HUDEP-2 (cell line): ENCODE measurements around the gene SRGAP2C.
"Not testable (repeated sequence)": the region's sequence is repeated elsewhere in the genome, so short reads cannot be mapped to it uniquely, and the experiment has no call there.

ENCODE experiments used
- DNase-seq, 76 experiments: peaks; one replicate each; lab custom pipeline; 2025; ENCODE audit not compliant: unreplicated experiment in 76 of 76; lab: John Stamatoyannopoulos, UW

The SRGAP2C gene

GRCh38 chr1:121321660-121322059 lies 136.9 kb downstream of the SRGAP2C start:
- not testable (repeated sequence) for DNase-seq

- not testable (repeated sequence) for DNase-seq
Measured at GRCh38 chr1:121324726-121325125, 140.0 kb downstream of the SRGAP2C start.

- not testable (repeated sequence) for DNase-seq
Measured at GRCh38 chr1:121332141-121332540, 147.4 kb downstream of the SRGAP2C start.

- DNase-seq: not testable (repeated sequence)
Measured at GRCh38 chr1:121332599-121333562, 148.1 kb downstream of the SRGAP2C start.

- DNase-seq: not testable (repeated sequence)
Measured at GRCh38 chr1:121337958-121338357, 153.2 kb downstream of the SRGAP2C start.

GRCh38 chr1:121339611-121340010 lies 154.8 kb downstream of the SRGAP2C start:
- not testable (repeated sequence) for DNase-seq

- DNase-seq: not testable (repeated sequence)
Measured at GRCh38 chr1:121343311-121343906, 158.6 kb downstream of the SRGAP2C start.

GRCh38 chr1:121344355-121344754 lies 159.6 kb downstream of the SRGAP2C start:
- DNase-seq: not testable (repeated sequence)

- DNase-seq: not testable (repeated sequence)
Measured at GRCh38 chr1:121346654-121347053, 161.9 kb downstream of the SRGAP2C start.

GRCh38 chr1:121347476-121347875 lies 162.7 kb downstream of the SRGAP2C start:
- not testable (repeated sequence) for DNase-seq

- not testable (repeated sequence) for DNase-seq
Measured at GRCh38 chr1:121348115-121348514, 163.3 kb downstream of the SRGAP2C start.

- DNase-seq: not testable (repeated sequence)
Measured at GRCh38 chr1:121349332-121349967, 164.7 kb downstream of the SRGAP2C start.

- DNase-seq: not testable (repeated sequence)
Measured at GRCh38 chr1:121355711-121356420, 171.1 kb downstream of the SRGAP2C start.

- not testable (repeated sequence) for DNase-seq
Measured at GRCh38 chr1:121356819-121357218, 172.0 kb downstream of the SRGAP2C start.

- DNase-seq: not testable (repeated sequence)
Measured at GRCh38 chr1:121360531-121360930, 175.8 kb downstream of the SRGAP2C start.

GRCh38 chr1:121361451-121362233 lies 176.9 kb downstream of the SRGAP2C start:
- not testable (repeated sequence) for DNase-seq

GRCh38 chr1:121362234-121362883 lies 177.6 kb downstream of the SRGAP2C start:
- DNase-seq: not testable (repeated sequence)

GRCh38 chr1:121365316-121365715 lies 180.5 kb downstream of the SRGAP2C start:
- not testable (repeated sequence) for DNase-seq

- DNase-seq: not testable (repeated sequence)
Measured at GRCh38 chr1:121365723-121366122, 180.9 kb downstream of the SRGAP2C start.
